GM06990 (cell line): ENCODE measurements around the gene SLC25A46.
"Not testable (repeated sequence)": the region's sequence is repeated elsewhere in the genome, so short reads cannot be mapped to it uniquely, and the experiment has no call there.

Experiments
- DNase-seq: peaks from one replicate; pipeline ENCODE4 v3.0.0-alpha.2; 2011; ENCODE audit not compliant: insufficient read length; ENCODE audit errors: extremely low read depth
- H3K27me3 ChIP-seq: replicated peaks from 2 replicates; pipeline ENCODE4 v1.6.0; 2011; ENCODE audit warnings: low read length; ENCODE audit not compliant: control insufficient read depth, insufficient read depth
- H3K36me3 ChIP-seq: 2 replicates; pipeline ENCODE4 v1.5.1; 2011; ENCODE audit warnings: low read length; ENCODE audit not compliant: control insufficient read depth, insufficient read depth
- H3K4me3 ChIP-seq: replicated peaks from 2 replicates; pipeline ENCODE4 v1.5.1; 2011; ENCODE audit warnings: low read depth, mild to moderate bottlenecking, control low read depth, low read length
- TF ChIP-seq, protein P1 (sequence below): IDR thresholded peaks from 2 replicates; pipeline ENCODE4 v1.5.1; 2011; ENCODE audit warnings: low read length, control low read depth, mild to moderate bottlenecking, inconsistent platforms; ENCODE audit not compliant: insufficient read depth, poor library complexity, severe bottlenecking

Gene SLC25A46

GRCh38 chr5:110727025-110727314 lies 11.8 kb upstream of the SLC25A46 start:
- TF ChIP-seq, protein P1, sequence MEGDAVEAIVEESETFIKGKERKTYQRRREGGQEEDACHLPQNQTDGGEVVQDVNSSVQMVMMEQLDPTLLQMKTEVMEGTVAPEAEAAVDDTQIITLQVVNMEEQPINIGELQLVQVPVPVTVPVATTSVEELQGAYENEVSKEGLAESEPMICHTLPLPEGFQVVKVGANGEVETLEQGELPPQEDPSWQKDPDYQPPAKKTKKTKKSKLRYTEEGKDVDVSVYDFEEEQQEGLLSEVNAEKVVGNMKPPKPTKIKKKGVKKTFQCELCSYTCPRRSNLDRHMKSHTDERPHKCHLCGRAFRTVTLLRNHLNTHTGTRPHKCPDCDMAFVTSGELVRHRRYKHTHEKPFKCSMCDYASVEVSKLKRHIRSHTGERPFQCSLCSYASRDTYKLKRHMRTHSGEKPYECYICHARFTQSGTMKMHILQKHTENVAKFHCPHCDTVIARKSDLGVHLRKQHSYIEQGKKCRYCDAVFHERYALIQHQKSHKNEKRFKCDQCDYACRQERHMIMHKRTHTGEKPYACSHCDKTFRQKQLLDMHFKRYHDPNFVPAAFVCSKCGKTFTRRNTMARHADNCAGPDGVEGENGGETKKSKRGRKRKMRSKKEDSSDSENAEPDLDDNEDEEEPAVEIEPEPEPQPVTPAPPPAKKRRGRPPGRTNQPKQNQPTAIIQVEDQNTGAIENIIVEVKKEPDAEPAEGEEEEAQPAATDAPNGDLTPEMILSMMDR = peak; percentile 34
- Histone ChIP-seq H3K4me3 (peak overlapping the region; percentile 66), H3K36me3 (no peaks in the 10 kb centered on the region), H3K27me3 (no peaks in the 10 kb centered on the region)
- no peak for DNase-seq

DNA sequence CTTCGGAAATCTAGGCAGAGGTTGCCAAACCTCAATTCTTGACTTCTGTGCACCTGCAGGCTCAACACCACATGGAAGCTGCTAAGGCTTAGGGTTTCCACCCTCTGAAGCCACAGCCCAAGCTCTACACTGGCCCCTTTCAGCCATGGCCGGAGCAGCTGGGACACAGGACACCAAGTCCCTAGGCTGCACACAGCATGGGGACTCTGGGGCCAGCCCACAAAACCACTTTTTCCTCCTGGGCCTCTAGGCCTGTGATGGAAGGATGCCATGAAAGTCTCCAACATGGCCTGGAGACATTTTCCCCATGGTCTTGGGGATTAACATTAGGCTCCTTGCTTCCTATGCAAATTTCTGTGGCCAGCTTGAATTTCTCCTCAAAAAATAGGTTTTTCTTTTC lies 7.3 kb upstream of the SLC25A46 start:
- DNase-seq, H3K27me3 ChIP-seq, H3K36me3 ChIP-seq, H3K4me3 ChIP-seq: not testable (repeated sequence)

GRCh38 chr5:110734101-110734500 lies 4.7 kb upstream of the SLC25A46 start:
- Histone ChIP-seq H3K4me3 (no peak overlapping the region), H3K27me3 (no peaks in the 10 kb centered on the region), H3K36me3 (no peaks in the 10 kb centered on the region)
- TF ChIP-seq, protein P1 = no peak
- no peak for DNase-seq

DNA sequence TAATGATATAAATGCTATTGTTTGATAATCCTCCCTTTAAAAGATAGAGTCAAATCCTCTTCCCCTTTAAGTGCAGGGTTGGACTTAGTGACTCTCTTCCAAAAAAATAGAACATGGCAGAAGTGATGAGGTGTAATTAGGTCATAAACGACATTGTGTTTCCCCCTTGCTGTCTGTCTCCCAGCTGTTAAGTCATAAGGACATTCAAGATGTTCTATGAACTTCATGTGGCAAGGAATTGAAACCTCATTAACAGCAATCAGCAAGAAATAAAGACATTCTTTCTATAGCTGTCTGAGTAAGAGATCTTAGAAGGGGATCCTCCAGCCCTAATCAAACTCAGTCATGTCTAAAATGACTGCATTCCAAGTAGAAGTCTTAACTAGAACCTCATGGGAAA lies 3.3 kb upstream of the SLC25A46 start:
- Histone ChIP-seq H3K4me3 (no peak overlapping the region), H3K36me3 (no peaks in the 10 kb centered on the region), H3K27me3 (no peaks in the 10 kb centered on the region)
- no peak for DNase-seq
- TF ChIP-seq, protein P1 = no peak

DNA sequence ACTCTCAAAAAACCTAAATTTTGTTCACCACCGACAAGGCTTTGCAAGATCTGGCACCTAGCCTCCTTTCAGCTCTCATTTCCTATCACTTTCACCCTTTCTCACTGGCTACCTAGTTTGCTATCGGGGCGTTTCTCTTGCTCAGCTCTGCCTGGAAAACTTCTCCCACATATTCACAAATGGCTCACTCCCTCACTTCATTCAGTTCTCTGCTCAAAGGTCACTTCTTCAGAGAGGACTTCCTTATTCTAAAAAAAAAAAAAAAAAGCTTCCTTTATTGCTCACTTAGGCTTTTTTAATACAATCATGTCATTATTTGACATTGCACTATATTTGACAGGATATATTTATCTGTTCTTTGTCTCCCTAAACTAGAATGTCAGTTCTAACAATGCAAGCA lies 2.1 kb upstream of the SLC25A46 start:
- TF ChIP-seq, protein P1 = no peak
- Histone ChIP-seq H3K36me3 (no peaks in the 10 kb centered on the region), H3K27me3 (no peaks in the 10 kb centered on the region), H3K4me3 (no peak overlapping the region)
- no peak for DNase-seq

- Histone ChIP-seq H3K36me3 (no peaks in the 10 kb centered on the region), H3K4me3 (peak overlapping the region; percentile 85), H3K27me3 (no peaks in the 10 kb centered on the region)
- no peak for DNase-seq
- TF ChIP-seq, protein P1 = no peak
These were observed 350 bp upstream of the SLC25A46 start for GRCh38 chr5:110738503-110738811.
